H1 (cell line): ENCODE data around the gene ZBTB40. TPM values are rescaled to one million over a fixed set of nuclear protein-coding genes. Genes with fewer than 3 reads are reported as not detected.

Experiments
- CBX8 ChIP-seq: fragments of 300-800, 300-1000 bp; sonication (generic); IDR thresholded peaks from 2 replicates; pipeline ENCODE4 v1.7.1; 2016; ENCODE audit warnings: low read depth, low read length, borderline replicate concordance
- polyA plus RNA-seq, 7 experiments: library from polyadenylated mRNA; depleted of rRNA in 3 of 7; stranded (reverse) in 5 of 7; unstranded in 2 of 7; fragments of >200 nt in 5 of 7; fragments of 200-250 nt in 2 of 7; gene quantifications; 1 replicate in 5 of 7; 2 replicates in 1 of 7; 4 replicates in 1 of 7; pipeline versions ENCODE4 v1.2.1 to v1.2.3, GENCODE V29; 2011 to 2013; ENCODE audit warnings: missing spikeins in 2 of 7, mixed read lengths in 2 of 7
- total RNA-seq: library from RNA; stranded (reverse); fragmentation: NEBNext Ultra II Directional; extraction: Animal tissue kit (Norgen Biotek cat#: 25700); gene quantifications from 2 replicates; pipeline ENCODE4 v1.2.1, GENCODE V29; 2021

The ZBTB40 gene
- total and polyA plus RNA-seq, 2 of the 8 experiments (the other 6 are each of a cell fraction or from before 2014, with no cell fraction given) = 3.1 to 19.3 TPM

GRCh38 chr1:22550021-22550420 is 98.4 kb downstream of the ZBTB40 start (continued):
- TF ChIP-seq CBX8 = no peak
